Measurements from ENCODE around the gene RAB1B.
A peak's percentile ranks its signal among the peaks of the same experiment; 100 is the strongest.
"Not testable (repeated sequence)": the region's sequence is repeated elsewhere in the genome, so short reads cannot be mapped to it uniquely, and the experiment has no call there.

The RAB1B gene

DNA sequence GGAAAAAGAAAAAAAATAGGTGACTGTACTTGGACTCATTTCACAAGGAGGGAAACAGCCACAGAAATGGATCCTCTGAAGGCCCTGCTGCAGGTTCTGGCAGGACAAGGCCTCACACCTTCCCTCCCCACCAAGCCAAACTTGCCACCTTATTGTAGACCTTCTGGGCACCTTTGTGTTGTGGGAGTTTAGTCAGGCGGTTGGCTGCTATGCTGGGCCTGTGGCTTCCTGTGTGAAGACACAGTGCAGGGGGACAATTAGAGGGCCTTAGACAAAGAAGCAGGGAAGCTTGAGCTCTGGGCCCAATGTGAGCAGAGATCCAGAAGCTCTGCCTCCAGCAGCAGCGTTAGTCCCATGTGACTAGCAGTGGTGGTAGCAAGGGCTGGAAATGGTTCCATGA, 4.2 kb downstream of the RAB1B start:
- TF ChIP-seq, protein P1, sequence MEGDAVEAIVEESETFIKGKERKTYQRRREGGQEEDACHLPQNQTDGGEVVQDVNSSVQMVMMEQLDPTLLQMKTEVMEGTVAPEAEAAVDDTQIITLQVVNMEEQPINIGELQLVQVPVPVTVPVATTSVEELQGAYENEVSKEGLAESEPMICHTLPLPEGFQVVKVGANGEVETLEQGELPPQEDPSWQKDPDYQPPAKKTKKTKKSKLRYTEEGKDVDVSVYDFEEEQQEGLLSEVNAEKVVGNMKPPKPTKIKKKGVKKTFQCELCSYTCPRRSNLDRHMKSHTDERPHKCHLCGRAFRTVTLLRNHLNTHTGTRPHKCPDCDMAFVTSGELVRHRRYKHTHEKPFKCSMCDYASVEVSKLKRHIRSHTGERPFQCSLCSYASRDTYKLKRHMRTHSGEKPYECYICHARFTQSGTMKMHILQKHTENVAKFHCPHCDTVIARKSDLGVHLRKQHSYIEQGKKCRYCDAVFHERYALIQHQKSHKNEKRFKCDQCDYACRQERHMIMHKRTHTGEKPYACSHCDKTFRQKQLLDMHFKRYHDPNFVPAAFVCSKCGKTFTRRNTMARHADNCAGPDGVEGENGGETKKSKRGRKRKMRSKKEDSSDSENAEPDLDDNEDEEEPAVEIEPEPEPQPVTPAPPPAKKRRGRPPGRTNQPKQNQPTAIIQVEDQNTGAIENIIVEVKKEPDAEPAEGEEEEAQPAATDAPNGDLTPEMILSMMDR (conservative IDR thresholded peaks at IDR 0.05; ENCODE audit: low read depth, low read length): no peak
- H3K4me3 ChIP-seq (ENCODE audit: low read length): no peak overlapping the region
- no peak for DNase-seq (ENCODE audit: low read depth)

DNA sequence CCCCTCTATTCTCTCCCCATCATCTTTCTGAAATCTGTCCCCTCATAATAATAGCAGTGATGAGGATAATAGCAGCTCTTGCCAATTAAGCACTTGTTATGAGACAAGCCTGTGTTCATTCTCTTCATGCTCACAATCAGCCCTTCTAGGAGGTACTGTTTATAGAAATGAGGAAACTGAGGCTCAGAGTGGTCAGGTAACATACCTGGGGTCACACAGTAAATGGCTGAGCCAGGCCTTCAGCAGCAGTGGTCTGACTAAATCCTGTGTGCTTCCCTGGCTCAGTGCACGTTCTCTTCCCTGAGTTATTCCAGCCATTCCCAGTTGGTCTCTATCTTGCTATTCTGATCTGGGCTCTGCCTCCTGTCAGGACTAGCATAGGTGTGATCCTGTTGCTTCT, 5.8 kb downstream of the RAB1B start:
- TF ChIP-seq, protein P1 (conservative IDR thresholded peaks at IDR 0.05; ENCODE audit: low read depth, low read length): no peak
- no peak for DNase-seq (ENCODE audit: low read depth)
- H3K4me3 ChIP-seq (ENCODE audit: low read length): no peak overlapping the region

DNA sequence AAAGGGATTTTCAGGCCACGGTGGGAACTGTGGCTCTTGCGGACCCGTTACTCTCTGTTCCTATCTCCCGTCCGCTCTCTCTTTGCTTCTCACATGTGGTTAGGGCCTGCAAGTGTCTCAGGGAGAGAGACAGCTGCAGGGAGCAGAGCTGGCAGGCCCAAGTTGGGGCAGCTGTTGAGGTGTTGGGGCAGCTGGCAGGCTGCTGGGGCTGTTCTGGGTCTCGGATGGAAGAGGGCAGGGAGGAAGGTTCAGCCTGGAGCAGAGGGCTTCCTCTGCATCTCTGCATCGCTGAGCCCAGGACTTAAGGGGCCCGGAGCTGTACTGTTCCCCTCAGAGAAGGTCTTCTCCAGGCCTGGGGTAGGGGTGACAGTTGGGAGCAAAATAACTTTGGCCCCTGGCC, 7.0 kb downstream of the RAB1B start:
- DNase-seq (ENCODE audit: low read depth): no peak
- TF ChIP-seq, protein P1 (conservative IDR thresholded peaks at IDR 0.05; ENCODE audit: low read depth, low read length): no peak
- no peak overlapping the region for H3K4me3 ChIP-seq (ENCODE audit: low read length)

DNA sequence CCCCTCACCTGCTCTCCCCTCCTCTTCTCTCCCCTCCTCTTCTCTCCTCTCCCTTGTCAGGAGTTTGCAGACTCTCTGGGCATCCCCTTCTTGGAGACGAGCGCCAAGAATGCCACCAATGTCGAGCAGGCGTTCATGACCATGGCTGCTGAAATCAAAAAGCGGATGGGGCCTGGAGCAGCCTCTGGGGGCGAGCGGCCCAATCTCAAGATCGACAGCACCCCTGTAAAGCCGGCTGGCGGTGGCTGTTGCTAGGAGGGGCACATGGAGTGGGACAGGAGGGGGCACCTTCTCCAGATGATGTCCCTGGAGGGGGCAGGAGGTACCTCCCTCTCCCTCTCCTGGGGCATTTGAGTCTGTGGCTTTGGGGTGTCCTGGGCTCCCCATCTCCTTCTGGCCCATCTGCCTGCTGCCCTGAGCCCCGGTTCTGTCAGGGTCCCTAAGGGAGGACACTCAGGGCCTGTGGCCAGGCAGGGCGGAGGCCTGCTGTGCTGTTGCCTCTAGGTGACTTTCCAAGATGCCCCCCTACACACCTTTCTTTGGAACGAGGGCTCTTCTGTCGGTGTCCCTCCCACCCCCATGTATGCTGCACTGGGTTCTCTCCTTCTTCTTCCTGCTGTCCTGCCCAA, 7.7 kb downstream of the RAB1B start:
- no peak overlapping the region for H3K4me3 ChIP-seq (ENCODE audit: low read length)
- no peak for DNase-seq (ENCODE audit: low read depth)
- TF ChIP-seq, protein P1 (conservative IDR thresholded peaks at IDR 0.05; ENCODE audit: low read depth, low read length): no peak

DNA sequence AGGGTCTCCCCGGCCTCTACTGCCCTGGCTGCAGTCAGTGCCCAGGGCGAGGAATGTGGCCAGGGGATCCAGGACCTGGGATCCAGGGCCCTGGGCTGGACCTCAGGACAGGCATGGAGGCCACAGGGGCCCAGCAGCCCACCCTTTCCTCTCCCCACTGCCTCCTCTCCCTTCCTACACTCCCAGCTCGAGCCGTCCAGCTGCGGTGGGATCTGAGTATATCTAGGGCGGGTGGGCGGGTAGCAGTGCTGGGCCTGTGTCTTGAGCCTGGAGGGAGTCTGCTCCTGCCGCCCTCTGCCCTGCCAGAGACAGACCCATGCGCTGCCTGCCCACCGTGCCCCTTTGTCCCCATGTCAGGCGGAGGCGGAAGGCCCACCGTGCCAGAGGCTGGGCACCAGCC, 8.2 kb downstream of the RAB1B start:
- DNase-seq (ENCODE audit: low read depth); H3K4me3 ChIP-seq (ENCODE audit: low read length): not testable (repeated sequence)

DNA sequence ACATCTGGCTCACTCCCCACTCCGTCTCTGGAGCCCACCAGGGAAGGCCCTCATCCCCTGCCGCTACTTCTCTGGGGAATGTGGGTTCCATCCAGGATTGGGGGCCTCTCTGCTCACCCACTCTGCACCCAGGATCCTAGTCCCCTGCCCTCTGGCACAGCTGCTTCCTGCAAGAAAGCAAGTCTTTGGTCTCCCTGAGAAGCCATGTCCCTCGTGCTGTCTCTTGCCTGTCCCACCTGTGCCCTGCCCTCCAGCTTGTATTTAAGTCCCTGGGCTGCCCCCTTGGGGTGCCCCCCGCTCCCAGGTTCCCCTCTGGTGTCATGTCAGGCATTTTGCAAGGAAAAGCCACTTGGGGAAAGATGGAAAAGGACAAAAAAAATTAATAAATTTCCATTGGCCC, 8.6 kb downstream of the RAB1B start:
- DNase-seq (ENCODE audit: low read depth); H3K4me3 ChIP-seq (ENCODE audit: low read length): not testable (repeated sequence)

DNA sequence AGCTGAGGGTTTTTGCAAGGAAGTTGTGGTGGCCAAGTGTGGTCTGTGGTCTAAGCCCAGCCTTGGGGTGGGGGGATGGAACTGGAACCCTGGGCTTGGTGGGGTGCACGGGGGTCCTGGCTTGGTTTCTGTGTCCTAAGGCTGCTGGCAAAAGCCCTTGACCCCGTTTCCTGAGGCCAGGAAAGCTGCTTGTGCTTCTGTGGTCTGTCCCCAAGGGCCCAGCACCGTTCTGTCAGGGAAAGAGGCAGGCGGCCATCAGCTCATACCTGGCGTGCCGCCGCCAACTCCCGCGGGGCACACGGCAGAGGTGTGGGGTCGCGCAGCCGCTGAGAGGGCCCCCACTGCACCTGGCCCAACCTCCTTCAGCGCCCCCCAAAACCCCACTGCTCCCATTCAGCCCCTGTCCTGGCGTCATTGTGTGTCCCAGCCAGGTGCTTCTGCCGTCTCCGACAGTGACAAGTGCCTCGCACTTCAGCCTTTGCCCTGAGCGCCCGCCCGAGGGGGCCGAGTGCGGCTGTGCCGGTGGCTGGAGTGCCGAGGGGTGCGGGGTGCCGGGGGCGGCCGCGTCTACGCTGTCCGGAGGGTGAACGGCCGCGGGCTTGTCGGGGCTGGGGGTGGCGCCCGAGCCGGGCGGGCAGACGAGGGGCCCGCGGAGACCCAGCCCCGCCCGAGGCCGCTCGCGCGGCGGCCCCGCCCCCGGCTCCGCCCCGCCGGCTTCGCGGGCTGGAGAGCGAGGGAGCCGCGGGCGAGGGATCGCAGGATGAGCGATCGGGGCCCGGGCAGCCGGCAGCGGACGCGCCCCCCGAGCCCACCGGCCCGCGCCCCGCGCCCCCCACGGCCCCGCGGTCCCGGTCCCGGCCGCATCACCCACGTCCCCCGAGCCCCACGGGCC, 9.3 kb downstream of the RAB1B start, which contains the start of gene CNIH2:
CNIH2 (plus strand) TSS at position 705 of the 892 bp plus-strand sequence. CDS start 282 bp downstream, outside the sequence.
- no peak for DNase-seq (ENCODE audit: low read depth)
- TF ChIP-seq, protein P1 (conservative IDR thresholded peaks at IDR 0.05; ENCODE audit: low read depth, low read length): no peak
- peak within 1 kb of the TSS; percentile 27 for H3K4me3 ChIP-seq (ENCODE audit: low read length)

Measured in retinal pigment epithelial cell (primary cell).